ENCODE results near the gene CCBE1.

DNA sequence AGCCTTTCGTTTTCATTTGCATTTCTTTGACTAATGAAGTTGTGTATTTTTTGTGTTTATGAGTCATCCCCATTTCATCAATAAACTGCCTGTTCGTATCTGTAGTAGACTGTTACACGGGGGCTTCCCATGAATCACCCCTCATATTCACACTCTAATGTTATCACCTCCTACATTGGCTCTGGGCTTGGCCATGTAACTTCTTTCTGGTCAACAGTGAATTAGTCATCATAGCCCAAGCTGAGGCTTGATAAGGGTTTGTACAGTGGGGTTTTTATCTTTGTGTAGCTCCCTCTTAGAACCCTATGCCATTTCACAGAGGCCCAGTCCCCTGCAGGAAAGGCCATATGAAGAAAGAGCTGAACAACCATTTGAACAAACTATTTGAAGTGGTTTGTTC is 151.0 kb downstream of the CCBE1 start:
- TF ChIP-seq YY1 (IDR thresholded peaks at IDR 0.05; ENCODE audit: insufficient read depth, insufficient read length) (no peak), ZNF274 (IDR thresholded peaks at IDR 0.05; ENCODE audit: low read depth, low read length) (no peak)

Data from NT2/D1 (cell line).